HepG2 (cell line): ENCODE measurements around the gene C20orf141. TPM values are rescaled to one million over a fixed set of nuclear protein-coding genes. Genes with fewer than 3 reads are reported as not detected.
A peak's percentile ranks its signal among the peaks of the same experiment; 100 is the strongest.

Experiments
- CBX1 ChIP-seq: IDR thresholded peaks from one replicate; pipeline ENCODE4 v1.6.1; 2016; ENCODE audit warnings: antibody characterized with exemption, low read depth
- DDIT3 ChIP-seq: sonication (generic); formaldehyde crosslinking; IDR thresholded peaks from 2 replicates; pipeline ENCODE4 v1.4.0; 2020; ENCODE audit warnings: mild to moderate bottlenecking, missing genetic modification reagents
- EP300 ChIP-seq, 3 experiments: sonication (generic) in 1 of 3; formaldehyde crosslinking in 1 of 3; IDR thresholded peaks; 2 replicates each; pipeline versions ENCODE4 v1.5.1 to v1.6.1; 2011 to 2020; ENCODE audit warnings: low read depth in 2 of 3, low read length in 2 of 3, borderline replicate concordance in 1 of 3, improper control_type of control experiment in 1 of 3, mild to moderate bottlenecking in 1 of 3, missing genetic modification reagents in 1 of 3, moderate library complexity in 1 of 3
- HNRNPUL1 ChIP-seq: fragments of 200-400 bp; formaldehyde crosslinking; IDR thresholded peaks from 2 replicates; pipeline ENCODE4 v1.6.1; 2017; ENCODE audit warnings: low read depth, mild to moderate bottlenecking, low read length, moderate library complexity
- HOXA5 ChIP-seq: sonication (generic); formaldehyde crosslinking; IDR thresholded peaks from 2 replicates; pipeline ENCODE4 v1.4.0; 2020; ENCODE audit warnings: missing genetic modification reagents
- ISL2 ChIP-seq: sonication (generic); formaldehyde crosslinking; IDR thresholded peaks from 2 replicates; pipeline ENCODE4 v1.5.0; 2020; ENCODE audit warnings: missing genetic modification reagents
- JARID2 ChIP-seq: sonication (generic); formaldehyde crosslinking; IDR thresholded peaks from 2 replicates; pipeline ENCODE4 v1.8.1; 2023; ENCODE audit warnings: missing genetic modification reagents, inconsistent platforms; ENCODE audit not compliant: insufficient replicate concordance
- POLR2AphosphoS5 ChIP-seq: IDR thresholded peaks from 2 replicates; pipeline ENCODE4 v1.6.1; 2012; ENCODE audit warnings: low read depth, low read length
- SALL1 ChIP-seq: sonication (generic); formaldehyde crosslinking; IDR thresholded peaks from 2 replicates; pipeline ENCODE4 v1.8.0; 2022; ENCODE audit warnings: mild to moderate bottlenecking, missing genetic modification reagents
- SP2 ChIP-seq: sonication (generic); formaldehyde crosslinking; IDR thresholded peaks from 2 replicates; pipeline ENCODE4 v1.5.1; 2020; ENCODE audit warnings: mild to moderate bottlenecking, missing genetic modification reagents
- ZNF251 ChIP-seq: sonication (generic); formaldehyde crosslinking; IDR thresholded peaks from 2 replicates; pipeline ENCODE4 v1.9.0; 2021; ENCODE audit warnings: mild to moderate bottlenecking, missing genetic modification reagents
- ZNF547 ChIP-seq: sonication (generic); formaldehyde crosslinking; IDR thresholded peaks from 2 replicates; pipeline ENCODE4 v1.5.1; 2020; ENCODE audit warnings: mild to moderate bottlenecking, missing genetic modification reagents
- ZNF558 ChIP-seq: sonication (generic); formaldehyde crosslinking; IDR thresholded peaks from 2 replicates; pipeline ENCODE4 v1.9.0; 2022; ENCODE audit warnings: mild to moderate bottlenecking, missing genetic modification reagents, borderline replicate concordance
- ZNF605 ChIP-seq: sonication (generic); formaldehyde crosslinking; IDR thresholded peaks from 2 replicates; pipeline ENCODE4 v1.8.0; 2022; ENCODE audit warnings: mild to moderate bottlenecking, missing genetic modification reagents
- polyA plus RNA-seq, 8 experiments: library from polyadenylated mRNA; depleted of rRNA in 3 of 8; stranded (reverse) in 7 of 8; unstranded in 1 of 8; fragments of >200 nt; fragmentation: Illumina TruSeq in 4 of 8; extraction: Trizol in 4 of 8; gene quantifications; 2 replicates each; pipeline versions ENCODE4 v1.2.1 to v1.2.3, GENCODE V29; 2011 to 2016; ENCODE audit warnings: low read depth in 4 of 8, missing spikeins in 1 of 8, mixed read lengths in 1 of 8; ENCODE audit not compliant: insufficient read depth in 1 of 8
- total RNA-seq, 5 experiments: library from RNA; depleted of rRNA; stranded (reverse); fragments of >200 nt; fragmentation: Illumina TruSeq; extraction: Trizol; gene quantifications; 2 replicates each; pipeline ENCODE4 v1.2.3, GENCODE V29; 2016; ENCODE audit warnings: low read depth in 1 of 5
- TF ChIP-seq, protein P1 (sequence below), 2 experiments: sonication (generic) in 1 of 2; formaldehyde crosslinking in 1 of 2; IDR thresholded peaks; 2 replicates each; pipeline versions ENCODE4 v1.4.0 to v1.6.1; 2016 to 2020; ENCODE audit warnings: borderline replicate concordance in 1 of 2, low read depth in 1 of 2, mild to moderate bottlenecking in 1 of 2, missing genetic modification reagents in 1 of 2
- TF ChIP-seq, protein P2 (sequence below): sonication (generic); formaldehyde crosslinking; IDR thresholded peaks from 2 replicates; pipeline ENCODE4 v1.4.0; 2020; ENCODE audit warnings: missing genetic modification reagents, borderline replicate concordance
- TF ChIP-seq, protein P3 (sequence below): sonication (generic); formaldehyde crosslinking; IDR thresholded peaks from 2 replicates; pipeline ENCODE4 v1.4.0; 2020; ENCODE audit warnings: missing genetic modification reagents

The C20orf141 gene
- total and polyA plus RNA-seq, 2 of the 13 experiments (the other 11 are each of a cell fraction or from before 2014, with no cell fraction given) = not detected

DNA sequence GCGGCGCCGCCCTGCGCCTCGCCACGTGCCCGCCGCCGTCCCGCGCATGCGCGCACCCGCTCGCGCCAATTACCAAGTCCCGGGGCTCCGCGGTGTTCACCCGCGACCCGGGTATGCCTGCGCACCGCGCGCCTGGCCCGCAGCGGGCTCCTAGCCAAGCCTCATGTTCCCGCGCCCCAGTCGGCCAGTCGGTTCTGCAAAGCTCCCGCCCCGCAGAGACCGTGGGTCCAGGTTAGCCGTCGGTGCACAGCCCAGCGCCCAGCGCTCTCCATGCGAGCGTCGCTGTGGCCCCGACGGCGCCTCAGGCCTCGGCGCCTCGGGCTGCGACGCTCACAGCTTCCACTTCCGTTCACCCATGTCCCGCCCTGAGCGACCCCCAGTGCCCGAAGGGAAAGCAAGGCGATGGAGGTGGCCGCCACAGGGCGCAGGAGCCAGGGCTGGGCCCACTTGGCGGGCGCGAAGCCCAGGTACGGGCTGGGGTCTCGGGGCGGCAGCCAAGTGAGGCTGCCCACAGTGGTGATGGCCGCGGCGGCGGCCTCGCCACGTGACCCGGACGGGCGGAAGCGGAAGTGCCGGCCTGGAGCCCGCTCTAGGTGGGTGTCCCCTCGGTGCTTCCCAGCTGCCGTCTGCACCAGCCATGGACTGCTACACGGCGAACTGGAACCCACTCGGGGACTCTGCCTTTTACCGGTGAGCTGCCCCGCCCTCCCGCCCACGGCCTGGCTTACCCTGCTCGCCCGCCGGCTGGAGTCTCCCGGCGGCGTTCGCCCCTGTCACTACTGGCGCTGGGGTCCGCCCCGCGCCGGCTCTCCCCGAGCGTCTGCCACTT, 25.6 kb downstream of the C20orf141 start, which contains the start of the genes PCED1A and VPS16 (continued):
- TF ChIP-seq, protein P1, sequence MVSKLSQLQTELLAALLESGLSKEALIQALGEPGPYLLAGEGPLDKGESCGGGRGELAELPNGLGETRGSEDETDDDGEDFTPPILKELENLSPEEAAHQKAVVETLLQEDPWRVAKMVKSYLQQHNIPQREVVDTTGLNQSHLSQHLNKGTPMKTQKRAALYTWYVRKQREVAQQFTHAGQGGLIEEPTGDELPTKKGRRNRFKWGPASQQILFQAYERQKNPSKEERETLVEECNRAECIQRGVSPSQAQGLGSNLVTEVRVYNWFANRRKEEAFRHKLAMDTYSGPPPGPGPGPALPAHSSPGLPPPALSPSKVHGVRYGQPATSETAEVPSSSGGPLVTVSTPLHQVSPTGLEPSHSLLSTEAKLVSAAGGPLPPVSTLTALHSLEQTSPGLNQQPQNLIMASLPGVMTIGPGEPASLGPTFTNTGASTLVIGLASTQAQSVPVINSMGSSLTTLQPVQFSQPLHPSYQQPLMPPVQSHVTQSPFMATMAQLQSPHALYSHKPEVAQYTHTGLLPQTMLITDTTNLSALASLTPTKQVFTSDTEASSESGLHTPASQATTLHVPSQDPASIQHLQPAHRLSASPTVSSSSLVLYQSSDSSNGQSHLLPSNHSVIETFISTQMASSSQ (IDR thresholded peaks at IDR 0.05; ENCODE audit: low read depth) = no peak
- TF ChIP-seq, protein P1 (CRISPR knock-in tag; IDR thresholded peaks at IDR 0.05; ENCODE audit: borderline replicate concordance) = peak; percentile 58
- TF ChIP-seq CBX1 (peak; percentile 90), POLR2AphosphoS5 (peak; percentile 89), HOXA5 (peak; percentile 97), JARID2 (peak; percentile 72), EP300 (IDR thresholded peaks at IDR 0.05; ENCODE audit: low read depth in 2 of 2, low read length in 2 of 2) (no peak), EP300 (CRISPR knock-in tag; IDR thresholded peaks at IDR 0.05; ENCODE audit: borderline replicate concordance) (no peak), ISL2 (CRISPR knock-in tag) (peak; percentile 86), ZNF547 (CRISPR knock-in tag) (peak; percentile 99), HNRNPUL1 (peak; percentile 70), ZNF558 (CRISPR knock-in tag) (peak; percentile 86; the same call in 1 of the 2 replicates), SP2 (CRISPR knock-in tag) (peak; percentile 75), ZNF605 (CRISPR knock-in tag) (peak; percentile 89; the same call in 1 of the 2 replicates), SALL1 (CRISPR knock-in tag) (peak; percentile 96), DDIT3 (CRISPR knock-in tag) (peak; percentile 42; the same call in 1 of the 2 replicates), ZNF251 (CRISPR knock-in tag) (no peak; the same call in 1 of the 2 replicates)
- TF ChIP-seq, protein P2, sequence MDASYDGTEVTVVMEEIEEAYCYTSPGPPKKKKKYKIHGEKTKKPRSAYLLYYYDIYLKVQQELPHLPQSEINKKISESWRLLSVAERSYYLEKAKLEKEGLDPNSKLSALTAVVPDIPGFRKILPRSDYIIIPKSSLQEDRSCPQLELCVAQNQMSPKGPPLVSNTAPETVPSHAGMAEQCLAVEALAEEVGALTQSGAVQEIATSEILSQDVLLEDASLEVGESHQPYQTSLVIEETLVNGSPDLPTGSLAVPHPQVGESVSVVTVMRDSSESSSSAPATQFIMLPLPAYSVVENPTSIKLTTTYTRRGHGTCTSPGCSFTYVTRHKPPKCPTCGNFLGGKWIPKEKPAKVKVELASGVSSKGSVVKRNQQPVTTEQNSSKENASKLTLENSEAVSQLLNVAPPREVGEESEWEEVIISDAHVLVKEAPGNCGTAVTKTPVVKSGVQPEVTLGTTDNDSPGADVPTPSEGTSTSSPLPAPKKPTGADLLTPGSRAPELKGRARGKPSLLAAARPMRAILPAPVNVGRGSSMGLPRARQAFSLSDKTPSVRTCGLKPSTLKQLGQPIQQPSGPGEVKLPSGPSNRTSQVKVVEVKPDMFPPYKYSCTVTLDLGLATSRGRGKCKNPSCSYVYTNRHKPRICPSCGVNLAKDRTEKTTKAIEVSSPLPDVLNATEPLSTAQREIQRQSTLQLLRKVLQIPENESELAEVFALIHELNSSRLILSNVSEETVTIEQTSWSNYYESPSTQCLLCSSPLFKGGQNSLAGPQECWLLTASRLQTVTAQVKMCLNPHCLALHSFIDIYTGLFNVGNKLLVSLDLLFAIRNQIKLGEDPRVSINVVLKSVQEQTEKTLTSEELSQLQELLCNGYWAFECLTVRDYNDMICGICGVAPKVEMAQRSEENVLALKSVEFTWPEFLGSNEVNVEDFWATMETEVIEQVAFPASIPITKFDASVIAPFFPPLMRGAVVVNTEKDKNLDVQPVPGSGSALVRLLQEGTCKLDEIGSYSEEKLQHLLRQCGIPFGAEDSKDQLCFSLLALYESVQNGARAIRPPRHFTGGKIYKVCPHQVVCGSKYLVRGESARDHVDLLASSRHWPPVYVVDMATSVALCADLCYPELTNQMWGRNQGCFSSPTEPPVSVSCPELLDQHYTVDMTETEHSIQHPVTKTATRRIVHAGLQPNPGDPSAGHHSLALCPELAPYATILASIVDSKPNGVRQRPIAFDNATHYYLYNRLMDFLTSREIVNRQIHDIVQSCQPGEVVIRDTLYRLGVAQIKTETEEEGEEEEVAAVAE = no peak; the same call in 1 of the 2 replicates
- TF ChIP-seq, protein P3, sequence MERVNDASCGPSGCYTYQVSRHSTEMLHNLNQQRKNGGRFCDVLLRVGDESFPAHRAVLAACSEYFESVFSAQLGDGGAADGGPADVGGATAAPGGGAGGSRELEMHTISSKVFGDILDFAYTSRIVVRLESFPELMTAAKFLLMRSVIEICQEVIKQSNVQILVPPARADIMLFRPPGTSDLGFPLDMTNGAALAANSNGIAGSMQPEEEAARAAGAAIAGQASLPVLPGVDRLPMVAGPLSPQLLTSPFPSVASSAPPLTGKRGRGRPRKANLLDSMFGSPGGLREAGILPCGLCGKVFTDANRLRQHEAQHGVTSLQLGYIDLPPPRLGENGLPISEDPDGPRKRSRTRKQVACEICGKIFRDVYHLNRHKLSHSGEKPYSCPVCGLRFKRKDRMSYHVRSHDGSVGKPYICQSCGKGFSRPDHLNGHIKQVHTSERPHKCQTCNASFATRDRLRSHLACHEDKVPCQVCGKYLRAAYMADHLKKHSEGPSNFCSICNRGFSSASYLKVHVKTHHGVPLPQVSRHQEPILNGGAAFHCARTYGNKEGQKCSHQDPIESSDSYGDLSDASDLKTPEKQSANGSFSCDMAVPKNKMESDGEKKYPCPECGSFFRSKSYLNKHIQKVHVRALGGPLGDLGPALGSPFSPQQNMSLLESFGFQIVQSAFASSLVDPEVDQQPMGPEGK (CRISPR knock-in tag) = no peak; the same call in 1 of the 2 replicates
